GM18909 (cell line): Measurements from ENCODE around the gene ZIC5.
"Not testable (repeated sequence)": the region's sequence is repeated elsewhere in the genome, so short reads cannot be mapped to it uniquely, and the experiment has no call there.

Experiments used
- ATAC-seq: cut with Tn5 transposase; IDR thresholded peaks from one replicate; pipeline ENCODE4 v1.9.1; 2021; ENCODE audit warnings: mild to moderate bottlenecking; ENCODE audit not compliant: unreplicated experiment, poor library complexity

Gene ZIC5

GRCh38 chr13:99965329-99966000, 6.1 kb downstream of the ZIC5 start:
- ATAC-seq = no peak

- ATAC-seq = no peak
Measured at GRCh38 chr13:99963816-99964339, 7.7 kb downstream of the ZIC5 start.

- no peak for ATAC-seq
Measured at GRCh38 chr13:99962242-99962641, 9.3 kb downstream of the ZIC5 start.

- no peak for ATAC-seq
Measured at GRCh38 chr13:99961636-99962035, 9.9 kb downstream of the ZIC5 start.

GRCh38 chr13:99960663-99961311, 10.8 kb downstream of the ZIC5 start:
- no peak for ATAC-seq

GRCh38 chr13:99959540-99960230, 11.9 kb downstream of the ZIC5 start:
- ATAC-seq = no peak

- ATAC-seq = no peak
Measured at GRCh38 chr13:99959127-99959539, 12.4 kb downstream of the ZIC5 start.

- ATAC-seq = no peak
Measured at GRCh38 chr13:99958406-99959126, 13.0 kb downstream of the ZIC5 start.

GRCh38 chr13:99956473-99957349, 14.9 kb downstream of the ZIC5 start:
- no peak for ATAC-seq

GRCh38 chr13:99955747-99956472, 15.7 kb downstream of the ZIC5 start:
- no peak for ATAC-seq

GRCh38 chr13:99955107-99955746, 16.3 kb downstream of the ZIC5 start:
- ATAC-seq = no peak

GRCh38 chr13:99953138-99953755, 18.3 kb downstream of the ZIC5 start:
- no peak for ATAC-seq

- not testable (repeated sequence) for ATAC-seq
Measured at GRCh38 chr13:99951666-99952065, 19.9 kb downstream of the ZIC5 start.

GRCh38 chr13:99949679-99950413, 21.7 kb downstream of the ZIC5 start:
- ATAC-seq = no peak

- no peak for ATAC-seq
Measured at GRCh38 chr13:99948907-99949678, 22.5 kb downstream of the ZIC5 start.

- ATAC-seq = no peak
Measured at GRCh38 chr13:99948411-99948810, 23.2 kb downstream of the ZIC5 start.

- no peak for ATAC-seq
Measured at GRCh38 chr13:99947666-99948065, 23.9 kb downstream of the ZIC5 start.
